SK-N-SH (cell line): ENCODE results near the gene TMEM134.

Source experiments
- FOXM1 ChIP-seq: IDR thresholded peaks from 2 replicates; pipeline ENCODE4 v1.4.0; 2012; ENCODE audit warnings: low read depth, mild to moderate bottlenecking
- GABPA ChIP-seq: IDR thresholded peaks from 2 replicates; pipeline ENCODE4 v1.4.0; 2012; ENCODE audit warnings: low read depth, mild to moderate bottlenecking
- RCOR1 ChIP-seq: fragments of 150-350 bp; IDR thresholded peaks from 2 replicates; pipeline ENCODE4 v1.6.1; 2017; ENCODE audit warnings: antibody characterized with exemption, low read length
- TCF12 ChIP-seq: IDR thresholded peaks from 2 replicates; pipeline ENCODE4 v1.4.0; 2012
- TF ChIP-seq, protein P1 (sequence below): fragments of 200-600 bp; sonication (generic); IDR thresholded peaks from 2 replicates; pipeline ENCODE4 v1.6.1; 2017; ENCODE audit warnings: antibody characterized with exemption, mild to moderate bottlenecking, moderate library complexity
- TF ChIP-seq, protein P2 (sequence below): IDR thresholded peaks from 2 replicates; pipeline ENCODE4 v1.6.1; 2012; ENCODE audit warnings: mild to moderate bottlenecking, low read depth, low read length, moderate library complexity

DNA sequence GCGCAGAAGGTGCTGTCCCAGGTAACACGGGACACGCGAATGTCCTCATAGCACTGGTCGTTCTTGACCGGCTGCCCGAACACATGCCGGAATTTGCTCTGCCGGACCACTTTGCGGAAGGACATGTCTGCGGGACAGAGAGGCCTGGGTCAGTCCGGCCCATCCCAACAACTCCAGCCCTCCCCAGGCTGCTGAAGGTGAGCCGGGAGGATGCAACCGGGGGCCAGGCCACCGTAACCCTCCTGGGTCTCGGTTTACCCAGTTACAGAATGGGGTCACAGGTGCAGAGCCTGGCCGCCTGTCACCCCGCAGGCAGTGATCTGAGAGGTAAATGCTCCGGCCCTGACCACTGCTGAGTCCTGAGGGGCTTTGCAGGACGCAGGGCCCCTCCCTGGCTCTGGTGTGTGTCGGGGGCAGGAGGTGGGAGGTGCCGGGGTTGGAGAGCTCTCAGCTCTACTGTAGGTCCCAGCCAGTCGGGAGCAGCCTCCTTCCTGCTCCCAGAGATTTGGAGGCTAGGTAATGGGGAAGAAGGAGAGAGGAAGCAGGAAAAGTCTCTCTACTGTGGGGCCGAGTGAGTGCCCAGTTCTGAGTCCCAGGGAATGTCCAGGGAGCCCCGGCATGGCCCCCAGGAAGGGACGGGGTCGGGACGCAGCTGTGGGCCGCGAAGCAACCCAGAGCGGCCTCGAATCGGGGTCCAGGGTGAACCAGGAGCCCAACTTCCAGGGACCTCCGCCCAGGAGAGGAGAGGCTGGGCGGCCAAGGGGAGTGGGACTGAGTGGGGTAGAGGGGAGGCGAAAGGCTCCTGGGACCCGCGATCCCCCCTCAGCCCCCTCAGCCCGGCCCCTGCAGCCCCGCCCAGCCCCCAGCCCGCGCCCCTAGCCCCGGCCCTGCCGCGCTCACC, 26.3 kb downstream of the TMEM134 start:
- TF ChIP-seq, protein P1, sequence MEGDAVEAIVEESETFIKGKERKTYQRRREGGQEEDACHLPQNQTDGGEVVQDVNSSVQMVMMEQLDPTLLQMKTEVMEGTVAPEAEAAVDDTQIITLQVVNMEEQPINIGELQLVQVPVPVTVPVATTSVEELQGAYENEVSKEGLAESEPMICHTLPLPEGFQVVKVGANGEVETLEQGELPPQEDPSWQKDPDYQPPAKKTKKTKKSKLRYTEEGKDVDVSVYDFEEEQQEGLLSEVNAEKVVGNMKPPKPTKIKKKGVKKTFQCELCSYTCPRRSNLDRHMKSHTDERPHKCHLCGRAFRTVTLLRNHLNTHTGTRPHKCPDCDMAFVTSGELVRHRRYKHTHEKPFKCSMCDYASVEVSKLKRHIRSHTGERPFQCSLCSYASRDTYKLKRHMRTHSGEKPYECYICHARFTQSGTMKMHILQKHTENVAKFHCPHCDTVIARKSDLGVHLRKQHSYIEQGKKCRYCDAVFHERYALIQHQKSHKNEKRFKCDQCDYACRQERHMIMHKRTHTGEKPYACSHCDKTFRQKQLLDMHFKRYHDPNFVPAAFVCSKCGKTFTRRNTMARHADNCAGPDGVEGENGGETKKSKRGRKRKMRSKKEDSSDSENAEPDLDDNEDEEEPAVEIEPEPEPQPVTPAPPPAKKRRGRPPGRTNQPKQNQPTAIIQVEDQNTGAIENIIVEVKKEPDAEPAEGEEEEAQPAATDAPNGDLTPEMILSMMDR, result no peak
- TF ChIP-seq TCF12, result no peak
- no peak for TF ChIP-seq FOXM1
- no peak for TF ChIP-seq RCOR1
- no peak for TF ChIP-seq GABPA
- TF ChIP-seq, protein P2, sequence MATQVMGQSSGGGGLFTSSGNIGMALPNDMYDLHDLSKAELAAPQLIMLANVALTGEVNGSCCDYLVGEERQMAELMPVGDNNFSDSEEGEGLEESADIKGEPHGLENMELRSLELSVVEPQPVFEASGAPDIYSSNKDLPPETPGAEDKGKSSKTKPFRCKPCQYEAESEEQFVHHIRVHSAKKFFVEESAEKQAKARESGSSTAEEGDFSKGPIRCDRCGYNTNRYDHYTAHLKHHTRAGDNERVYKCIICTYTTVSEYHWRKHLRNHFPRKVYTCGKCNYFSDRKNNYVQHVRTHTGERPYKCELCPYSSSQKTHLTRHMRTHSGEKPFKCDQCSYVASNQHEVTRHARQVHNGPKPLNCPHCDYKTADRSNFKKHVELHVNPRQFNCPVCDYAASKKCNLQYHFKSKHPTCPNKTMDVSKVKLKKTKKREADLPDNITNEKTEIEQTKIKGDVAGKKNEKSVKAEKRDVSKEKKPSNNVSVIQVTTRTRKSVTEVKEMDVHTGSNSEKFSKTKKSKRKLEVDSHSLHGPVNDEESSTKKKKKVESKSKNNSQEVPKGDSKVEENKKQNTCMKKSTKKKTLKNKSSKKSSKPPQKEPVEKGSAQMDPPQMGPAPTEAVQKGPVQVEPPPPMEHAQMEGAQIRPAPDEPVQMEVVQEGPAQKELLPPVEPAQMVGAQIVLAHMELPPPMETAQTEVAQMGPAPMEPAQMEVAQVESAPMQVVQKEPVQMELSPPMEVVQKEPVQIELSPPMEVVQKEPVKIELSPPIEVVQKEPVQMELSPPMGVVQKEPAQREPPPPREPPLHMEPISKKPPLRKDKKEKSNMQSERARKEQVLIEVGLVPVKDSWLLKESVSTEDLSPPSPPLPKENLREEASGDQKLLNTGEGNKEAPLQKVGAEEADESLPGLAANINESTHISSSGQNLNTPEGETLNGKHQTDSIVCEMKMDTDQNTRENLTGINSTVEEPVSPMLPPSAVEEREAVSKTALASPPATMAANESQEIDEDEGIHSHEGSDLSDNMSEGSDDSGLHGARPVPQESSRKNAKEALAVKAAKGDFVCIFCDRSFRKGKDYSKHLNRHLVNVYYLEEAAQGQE, result no peak
